Superior temporal gyrus (tissue), 1 donor: Measurements from ENCODE around the gene GCC2.
"Not testable (repeated sequence)": the region's sequence is repeated elsewhere in the genome, so short reads cannot be mapped to it uniquely, and the experiment has no call there.

Experiments
- DNase-seq: peaks from one replicate; pipeline ENCODE4 v3.0.0-alpha.2; 2016; ENCODE audit errors: extremely low spot score

Gene GCC2, protein sequence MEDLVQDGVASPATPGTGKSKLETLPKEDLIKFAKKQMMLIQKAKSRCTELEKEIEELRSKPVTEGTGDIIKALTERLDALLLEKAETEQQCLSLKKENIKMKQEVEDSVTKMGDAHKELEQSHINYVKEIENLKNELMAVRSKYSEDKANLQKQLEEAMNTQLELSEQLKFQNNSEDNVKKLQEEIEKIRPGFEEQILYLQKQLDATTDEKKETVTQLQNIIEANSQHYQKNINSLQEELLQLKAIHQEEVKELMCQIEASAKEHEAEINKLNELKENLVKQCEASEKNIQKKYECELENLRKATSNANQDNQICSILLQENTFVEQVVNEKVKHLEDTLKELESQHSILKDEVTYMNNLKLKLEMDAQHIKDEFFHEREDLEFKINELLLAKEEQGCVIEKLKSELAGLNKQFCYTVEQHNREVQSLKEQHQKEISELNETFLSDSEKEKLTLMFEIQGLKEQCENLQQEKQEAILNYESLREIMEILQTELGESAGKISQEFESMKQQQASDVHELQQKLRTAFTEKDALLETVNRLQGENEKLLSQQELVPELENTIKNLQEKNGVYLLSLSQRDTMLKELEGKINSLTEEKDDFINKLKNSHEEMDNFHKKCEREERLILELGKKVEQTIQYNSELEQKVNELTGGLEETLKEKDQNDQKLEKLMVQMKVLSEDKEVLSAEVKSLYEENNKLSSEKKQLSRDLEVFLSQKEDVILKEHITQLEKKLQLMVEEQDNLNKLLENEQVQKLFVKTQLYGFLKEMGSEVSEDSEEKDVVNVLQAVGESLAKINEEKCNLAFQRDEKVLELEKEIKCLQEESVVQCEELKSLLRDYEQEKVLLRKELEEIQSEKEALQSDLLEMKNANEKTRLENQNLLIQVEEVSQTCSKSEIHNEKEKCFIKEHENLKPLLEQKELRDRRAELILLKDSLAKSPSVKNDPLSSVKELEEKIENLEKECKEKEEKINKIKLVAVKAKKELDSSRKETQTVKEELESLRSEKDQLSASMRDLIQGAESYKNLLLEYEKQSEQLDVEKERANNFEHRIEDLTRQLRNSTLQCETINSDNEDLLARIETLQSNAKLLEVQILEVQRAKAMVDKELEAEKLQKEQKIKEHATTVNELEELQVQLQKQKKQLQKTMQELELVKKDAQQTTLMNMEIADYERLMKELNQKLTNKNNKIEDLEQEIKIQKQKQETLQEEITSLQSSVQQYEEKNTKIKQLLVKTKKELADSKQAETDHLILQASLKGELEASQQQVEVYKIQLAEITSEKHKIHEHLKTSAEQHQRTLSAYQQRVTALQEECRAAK (N-terminal part only)

DNA sequence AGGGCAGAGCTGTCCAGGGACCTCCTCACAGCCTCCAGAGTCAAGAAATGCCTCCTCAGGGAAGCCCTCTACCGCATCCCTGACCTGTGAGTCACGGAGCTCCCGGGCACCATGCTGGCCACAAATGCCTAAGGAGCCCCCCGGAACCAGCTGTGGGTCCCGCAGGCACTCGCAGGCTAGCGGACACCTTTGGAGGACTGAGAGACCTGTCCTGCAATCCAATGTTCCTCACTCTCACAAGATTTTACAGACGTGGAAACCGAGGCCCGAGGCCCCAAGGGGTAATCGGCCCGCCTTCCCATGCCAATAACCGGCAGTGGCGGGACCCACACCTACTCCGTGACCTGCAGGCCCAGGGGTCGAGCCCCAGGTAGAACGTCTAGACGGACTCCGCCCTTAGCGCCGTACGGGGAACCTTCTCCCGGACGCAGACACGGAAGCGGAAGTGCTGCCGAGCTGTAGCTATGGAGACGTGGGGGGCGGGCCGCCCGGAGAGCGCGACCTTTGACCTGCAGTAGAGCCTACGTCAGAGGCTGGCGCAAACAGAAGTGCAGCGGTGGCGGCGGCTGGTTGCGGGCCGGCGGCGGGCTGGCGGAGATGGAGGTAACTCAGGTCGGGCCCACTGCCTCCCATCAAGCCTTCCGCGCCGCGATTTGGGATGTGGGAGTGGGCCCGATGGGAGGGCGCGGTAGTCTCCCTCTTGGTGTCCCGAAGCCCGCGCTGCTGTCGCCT, at the start of gene GCC2:
GCC2 (plus strand) TSS at position 529 of the 732 bp plus-strand sequence; CDS start at position 598, 69 bp downstream.
- DNase-seq: peak; percentile 95

DNA sequence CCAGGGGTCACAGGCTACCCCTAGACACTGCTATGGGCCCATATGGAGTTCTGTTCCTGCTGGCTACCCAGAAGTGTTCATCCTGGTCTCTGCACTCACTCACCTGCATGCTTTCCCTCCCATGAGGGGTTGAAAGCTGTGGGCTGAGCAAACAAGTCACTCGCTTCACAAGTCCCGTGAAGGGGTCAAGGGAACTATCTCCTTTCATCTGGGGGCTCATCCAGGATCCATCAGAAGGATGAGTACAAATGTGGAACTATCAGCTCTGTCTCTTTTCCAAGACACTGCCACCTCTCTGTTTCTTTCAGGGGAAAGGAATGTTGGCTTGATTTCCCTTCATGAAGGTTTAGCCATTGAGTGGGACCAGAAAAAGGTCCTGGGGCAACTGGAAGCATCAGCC, 49.5 kb upstream of the GCC2 start:
- no peak for DNase-seq

GRCh38 chr2:108401800-108402199, 47.2 kb upstream of the GCC2 start:
- DNase-seq: no peak

DNA sequence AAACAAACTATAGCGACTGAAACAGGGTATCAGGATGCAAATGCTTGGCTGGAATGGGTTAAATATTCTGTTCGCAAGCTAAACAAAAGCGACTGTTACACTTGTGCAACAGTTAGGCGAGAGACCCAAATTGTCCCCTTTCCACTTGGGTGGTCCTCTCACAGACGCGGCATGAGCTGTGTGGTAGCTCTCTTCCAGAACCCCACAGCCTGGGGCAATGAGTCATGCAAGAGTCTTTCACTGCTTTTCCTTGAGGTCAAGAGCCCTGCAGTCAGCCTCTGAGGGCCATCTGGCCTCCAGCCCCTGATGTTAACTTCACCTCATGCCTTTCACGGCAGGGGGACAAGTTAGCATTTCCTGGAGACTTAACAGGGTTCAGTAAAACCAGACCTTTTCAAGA, 45.5 kb upstream of the GCC2 start:
- no peak for DNase-seq

GRCh38 chr2:108404784-108405397, 44.1 kb upstream of the GCC2 start:
- no peak for DNase-seq

GRCh38 chr2:108407864-108408729, 40.9 kb upstream of the GCC2 start:
- DNase-seq: no peak

DNA sequence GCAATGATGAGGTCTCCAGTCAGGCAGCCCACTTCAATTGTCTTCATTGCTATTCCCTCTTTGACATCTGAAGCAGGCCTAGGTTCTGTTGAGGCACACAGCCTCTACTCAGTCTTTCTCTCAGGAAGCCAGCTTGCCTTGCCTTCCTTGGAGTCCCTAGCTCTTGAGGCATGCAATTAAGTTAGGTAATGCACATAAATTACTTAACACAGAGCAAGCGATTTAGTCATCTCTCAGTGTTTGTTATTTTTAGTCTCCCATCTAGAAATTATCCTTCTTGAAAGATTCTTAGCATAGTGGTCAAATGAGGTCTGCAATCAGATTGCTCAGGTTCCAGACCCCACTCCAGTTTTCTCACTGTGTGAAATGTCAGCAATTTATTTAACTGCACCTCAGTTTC, 39.2 kb upstream of the GCC2 start:
- DNase-seq: no peak

DNA sequence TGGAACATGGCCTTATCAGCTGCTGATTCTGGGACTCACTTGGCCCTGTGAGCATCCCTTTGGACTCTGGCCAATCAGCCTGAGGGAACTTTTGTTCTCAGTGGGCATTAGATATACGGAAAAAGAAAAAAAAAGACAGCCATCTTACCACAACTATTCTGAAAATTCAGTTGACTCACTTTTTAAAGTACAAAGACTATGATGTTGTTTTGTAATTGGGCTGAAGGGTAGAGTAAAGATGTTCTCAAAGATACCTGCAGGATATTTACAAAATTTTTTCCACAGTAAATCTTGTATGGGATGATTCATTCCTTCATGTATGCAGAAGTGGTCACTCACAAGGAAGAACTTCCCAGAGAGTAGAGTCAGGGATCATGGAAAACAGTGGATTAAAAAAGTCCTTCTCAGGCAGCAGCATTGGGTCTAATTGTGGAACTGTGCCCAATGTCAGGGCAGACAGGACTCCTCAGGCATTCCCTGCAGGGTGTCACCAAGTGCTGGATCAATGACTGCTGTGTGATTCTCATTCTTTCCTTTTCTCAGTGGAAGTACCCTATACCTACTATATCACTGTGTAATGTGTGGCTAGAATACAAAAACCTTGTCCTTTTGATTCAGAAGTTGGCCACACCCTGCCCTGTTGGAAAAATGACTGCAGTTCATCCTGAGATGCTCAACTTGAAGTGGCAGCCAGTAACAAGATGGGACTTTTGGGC, 35.9 kb upstream of the GCC2 start:
- DNase-seq: no peak

DNA sequence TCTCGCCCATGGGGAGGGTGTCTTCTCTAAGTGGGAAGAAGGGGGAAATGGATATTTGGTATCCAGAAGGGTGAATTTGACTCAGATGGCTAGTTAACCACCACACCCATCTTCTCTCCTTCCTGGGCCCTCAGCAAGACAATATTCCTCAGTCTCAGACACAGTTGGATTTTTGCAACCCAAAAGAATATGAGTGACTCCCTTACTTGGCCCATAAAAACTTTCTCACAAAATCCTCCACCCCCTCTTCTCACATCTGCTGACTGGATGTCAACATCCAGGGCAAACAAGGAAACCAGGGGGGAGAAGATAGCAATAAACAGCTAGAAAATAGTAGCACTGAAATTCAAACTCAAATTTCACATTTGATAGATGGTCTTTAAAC, 35.3 kb upstream of the GCC2 start:
- DNase-seq: no peak

DNA sequence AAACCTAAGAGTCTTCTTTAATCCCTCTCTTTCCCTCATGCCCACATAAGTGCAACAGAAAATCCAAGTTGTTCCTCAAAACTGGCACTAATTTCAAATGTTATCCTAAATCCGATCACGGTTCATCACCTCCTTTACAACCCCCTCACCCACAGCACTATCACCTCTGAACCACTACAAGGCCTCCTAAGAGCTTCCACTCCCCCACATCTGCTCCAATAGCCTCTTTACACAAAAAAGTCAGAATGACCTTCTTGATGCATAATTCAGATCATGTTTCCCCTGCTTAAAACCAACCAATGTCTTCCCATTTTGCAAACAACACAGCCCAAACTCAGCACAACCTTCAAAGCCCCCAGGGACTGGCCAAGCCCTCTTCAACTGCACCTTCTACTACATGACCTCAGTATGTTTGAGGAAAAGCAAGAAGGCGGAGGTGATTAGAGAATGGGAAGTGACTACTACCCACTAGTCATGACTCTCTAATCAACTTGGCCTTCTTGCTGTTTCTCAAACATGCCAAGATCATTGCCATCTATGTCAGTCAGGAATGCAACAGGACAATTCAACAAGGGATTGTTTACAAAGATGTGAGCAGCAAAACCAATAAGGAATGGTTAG, 34.6 kb upstream of the GCC2 start:
- no peak for DNase-seq

GRCh38 chr2:108414945-108415344, 34.1 kb upstream of the GCC2 start:
- DNase-seq: no peak

DNA sequence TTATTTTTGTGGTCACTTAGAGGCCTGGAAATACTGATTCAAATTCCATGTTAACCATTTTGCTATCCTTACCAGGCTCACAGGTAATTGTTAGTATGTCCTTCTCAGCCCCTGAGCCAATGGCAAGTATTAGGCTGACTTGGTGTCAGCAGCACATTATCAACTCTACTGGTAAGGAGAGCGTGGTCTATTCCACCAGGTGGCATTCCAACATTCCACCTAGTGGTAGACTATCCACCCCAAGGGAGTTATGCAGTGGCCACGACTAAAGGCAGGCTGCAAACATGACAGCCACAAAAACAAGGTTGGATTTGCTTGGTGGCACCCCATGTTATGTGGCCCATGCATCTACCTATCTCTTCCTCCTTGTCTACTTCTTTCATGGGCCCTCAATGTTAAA, 31.8 kb upstream of the GCC2 start:
- no peak for DNase-seq

GRCh38 chr2:108418416-108418815, 30.6 kb upstream of the GCC2 start:
- peak; percentile 60 for DNase-seq

GRCh38 chr2:108423067-108423466, 25.9 kb upstream of the GCC2 start:
- no peak for DNase-seq

- DNase-seq: no peak
Observed at GRCh38 chr2:108423502-108424251, 25.3 kb upstream of the GCC2 start.

DNA sequence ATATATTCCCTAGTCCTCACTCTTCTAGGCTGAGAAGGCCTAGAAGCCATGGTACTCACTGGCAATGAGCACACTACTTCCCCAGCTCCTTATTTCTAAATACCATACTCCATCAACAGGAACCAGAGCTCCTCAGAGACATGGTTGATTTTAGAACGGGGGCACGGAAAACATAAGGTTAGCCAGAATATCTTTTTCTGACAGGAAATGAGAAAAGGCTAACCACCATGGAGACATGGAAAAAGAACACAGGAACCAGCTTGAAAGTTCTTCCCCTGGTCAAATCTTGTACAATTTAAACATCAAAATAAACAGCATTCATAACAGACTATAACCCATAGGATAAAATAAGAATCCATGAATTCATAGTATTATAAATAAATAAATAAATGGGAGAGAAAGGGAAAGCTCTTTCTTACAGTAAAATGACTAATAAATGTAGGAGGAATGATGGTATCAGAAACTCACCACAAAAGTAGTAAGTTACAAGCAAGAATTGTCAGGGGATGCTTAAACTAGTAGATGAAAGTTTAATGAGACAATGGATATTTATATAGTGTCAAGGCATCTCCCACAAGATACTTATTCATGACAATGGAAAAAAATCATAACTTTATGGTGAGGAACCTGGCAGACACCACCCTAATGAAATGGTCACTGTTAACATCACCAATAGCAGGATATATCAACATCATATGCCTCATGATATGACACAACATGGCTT, 20.6 kb upstream of the GCC2 start:
- no peak for DNase-seq

- not testable (repeated sequence) for DNase-seq
Observed at GRCh38 chr2:108435578-108435977, 13.4 kb upstream of the GCC2 start.
